ENCODE measurements around the gene HRK. TPM values are rescaled to one million over a fixed set of nuclear protein-coding genes. Genes with fewer than 3 reads are reported as not detected.

HRK gene
- total RNA-seq, 2 experiments from 2014 or later: not detected

DNA sequence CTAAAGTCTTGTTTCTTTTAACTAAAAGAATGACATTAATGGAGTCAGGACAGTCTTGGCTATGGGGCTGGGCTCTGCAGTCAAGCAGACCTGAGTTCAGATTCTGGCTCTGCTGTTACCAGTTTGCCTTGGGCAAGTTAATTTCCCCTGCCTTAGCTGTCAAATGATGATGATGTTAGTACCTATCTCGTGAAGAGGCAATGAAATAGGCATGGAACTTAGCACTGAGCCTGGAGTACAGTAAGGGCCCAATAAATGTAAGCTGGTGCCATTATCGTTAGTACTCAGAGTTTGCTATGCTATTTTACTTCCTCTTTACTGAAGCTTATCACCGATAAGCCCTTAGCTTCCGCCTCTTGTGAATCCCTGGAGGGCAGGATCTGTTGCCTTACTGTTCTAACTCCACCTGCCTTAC, 38.0 kb upstream of the HRK start:
- ATAC-seq (no peak), DNase-seq (no peak)
- no peak overlapping the region for H3K27ac Mint-ChIP-seq
- no peaks in the 10 kb centered on the region for H3K9me3 Mint-ChIP-seq (ENCODE audit: low read depth)
- H3K36me3 Mint-ChIP-seq (ENCODE audit: low read depth): peaks cover 24% of the 10 kb centered on the region
- ChIA-PET CTCF (interaction anchor here (0.6 kb wide), 1 partner anchor 62 kb away, joined by 3 read pairs; no protein-coding TSS in a partner anchor), POLR2A (no interaction called here)
- peaks cover 12% of the 10 kb centered on the region for H3K27me3 Mint-ChIP-seq
- intact Hi-C loops (cut with DNase I, micrococcal nuclease): no loop called here
- H3K4me1 Mint-ChIP-seq: peaks cover 62% of the 10 kb centered on the region
- no peak overlapping the region for H3K4me3 Mint-ChIP-seq

DNA sequence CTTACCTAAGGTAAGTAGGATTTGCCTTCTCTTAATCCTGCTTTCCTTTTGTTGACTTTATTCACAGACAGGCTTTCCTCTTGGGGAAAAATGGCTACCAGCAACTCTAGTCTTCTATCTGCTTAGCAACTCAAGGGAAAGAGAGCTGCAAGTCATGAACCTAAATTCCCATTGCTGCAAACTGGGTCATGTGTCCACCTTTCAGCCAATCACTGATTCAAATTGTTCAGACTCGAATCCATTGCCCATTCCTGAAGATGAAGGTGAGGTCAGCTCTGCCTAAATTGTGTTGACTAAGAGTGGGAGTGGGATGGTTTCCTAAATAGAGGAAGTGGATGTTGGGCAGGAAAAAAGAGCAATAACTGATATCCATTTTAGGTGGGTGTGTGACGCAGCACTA, 37.2 kb upstream of the HRK start:
- no peak overlapping the region for H3K4me3 Mint-ChIP-seq
- ChIA-PET CTCF (interaction anchor here (0.6 kb wide), 1 partner anchor 63 kb away, joined by 3 read pairs; no protein-coding TSS in a partner anchor), POLR2A (no interaction called here)
- H3K36me3 Mint-ChIP-seq (ENCODE audit: low read depth): peaks cover 28% of the 10 kb centered on the region
- peaks cover 57% of the 10 kb centered on the region for H3K4me1 Mint-ChIP-seq
- H3K27me3 Mint-ChIP-seq: peaks cover 12% of the 10 kb centered on the region
- H3K9me3 Mint-ChIP-seq (ENCODE audit: low read depth): no peaks in the 10 kb centered on the region
- intact Hi-C loops (cut with DNase I, micrococcal nuclease): no loop called here
- ATAC-seq (no peak), DNase-seq (no peak)
- H3K27ac Mint-ChIP-seq: no peak overlapping the region

GRCh38 chr12:116916714-116917114, 35.5 kb upstream of the HRK start:
- peak; percentile 90 for ATAC-seq
- no peak overlapping the region for H3K4me3 Mint-ChIP-seq
- peaks cover 29% of the 10 kb centered on the region for H3K36me3 Mint-ChIP-seq (ENCODE audit: low read depth)

GRCh38 chr12:116916122-116916521, 34.9 kb upstream of the HRK start:
- DNase-seq (no peak), ATAC-seq (no peak)
- CTCF ChIA-PET: interaction anchor here (0.6 to 1.0 kb wide), 4 partner anchors 13 to 657 kb away, joined by 3 to 4 read pairs (median 4); no protein-coding TSS in a partner anchor
- no peaks in the 10 kb centered on the region for H3K9me3 Mint-ChIP-seq (ENCODE audit: low read depth)
- H3K36me3 Mint-ChIP-seq (ENCODE audit: low read depth): peaks cover 31% of the 10 kb centered on the region
- no peak overlapping the region for H3K27ac Mint-ChIP-seq
- intact Hi-C loops (cut with DNase I, micrococcal nuclease): no loop called here
- peaks cover 51% of the 10 kb centered on the region for H3K4me1 Mint-ChIP-seq
- H3K4me3 Mint-ChIP-seq: no peak overlapping the region
- POLR2A ChIA-PET: no interaction called here
- peaks cover 11% of the 10 kb centered on the region for H3K27me3 Mint-ChIP-seq

More at GRCh38 chr12:116916714-116917114, 35.5 kb upstream of the HRK start:
- ChIA-PET CTCF (interaction anchor here (0.6 to 1.2 kb wide), 7 partner anchors 13 to 1219 kb away, joined by 3 to 5 read pairs (median 4); partner anchors contain the start of gene PEBP1), POLR2A (no interaction called here)
- peaks cover 12% of the 10 kb centered on the region for H3K27me3 Mint-ChIP-seq
- H3K4me1 Mint-ChIP-seq: peaks cover 51% of the 10 kb centered on the region
- intact Hi-C loops (cut with DNase I, micrococcal nuclease): no loop called here
- H3K9me3 Mint-ChIP-seq (ENCODE audit: low read depth): no peaks in the 10 kb centered on the region
- no peak overlapping the region for H3K27ac Mint-ChIP-seq
- DNase-seq: peak; percentile 66

DNA sequence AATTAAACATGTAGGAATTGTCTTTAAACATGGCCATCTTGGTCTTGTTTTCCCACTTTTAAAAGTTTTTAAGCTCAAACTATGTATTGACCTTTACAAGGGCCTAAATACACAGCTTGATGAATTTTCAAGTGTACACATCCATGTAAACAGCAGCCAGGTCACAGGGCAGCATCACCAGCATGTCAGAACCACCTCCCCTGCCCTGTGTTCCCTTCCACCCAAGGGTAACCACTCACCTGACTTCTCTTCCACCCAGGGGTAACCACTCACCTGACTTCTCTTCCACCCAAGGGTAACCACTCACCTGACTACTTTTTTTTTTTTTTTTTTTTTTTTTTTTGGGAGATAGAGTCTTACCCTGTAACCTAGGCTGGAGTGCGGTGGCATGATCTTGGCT, 34.1 kb upstream of the HRK start:
- Mint-ChIP-seq H3K36me3 (ENCODE audit: low read depth) (peaks cover 29% of the 10 kb centered on the region), H3K4me1 (peaks cover 47% of the 10 kb centered on the region), H3K4me3 (no peak overlapping the region), H3K9me3 (ENCODE audit: low read depth) (no peaks in the 10 kb centered on the region), H3K27ac (no peak overlapping the region), H3K27me3 (peaks cover 5% of the 10 kb centered on the region)
- ChIA-PET CTCF (interaction anchor here (0.6 kb wide), 1 partner anchor 196 kb away, joined by 3 read pairs; no protein-coding TSS in a partner anchor), POLR2A (no interaction called here)
- DNase-seq (no peak), ATAC-seq (no peak)
- intact Hi-C loops (cut with DNase I, micrococcal nuclease): no loop called here

DNA sequence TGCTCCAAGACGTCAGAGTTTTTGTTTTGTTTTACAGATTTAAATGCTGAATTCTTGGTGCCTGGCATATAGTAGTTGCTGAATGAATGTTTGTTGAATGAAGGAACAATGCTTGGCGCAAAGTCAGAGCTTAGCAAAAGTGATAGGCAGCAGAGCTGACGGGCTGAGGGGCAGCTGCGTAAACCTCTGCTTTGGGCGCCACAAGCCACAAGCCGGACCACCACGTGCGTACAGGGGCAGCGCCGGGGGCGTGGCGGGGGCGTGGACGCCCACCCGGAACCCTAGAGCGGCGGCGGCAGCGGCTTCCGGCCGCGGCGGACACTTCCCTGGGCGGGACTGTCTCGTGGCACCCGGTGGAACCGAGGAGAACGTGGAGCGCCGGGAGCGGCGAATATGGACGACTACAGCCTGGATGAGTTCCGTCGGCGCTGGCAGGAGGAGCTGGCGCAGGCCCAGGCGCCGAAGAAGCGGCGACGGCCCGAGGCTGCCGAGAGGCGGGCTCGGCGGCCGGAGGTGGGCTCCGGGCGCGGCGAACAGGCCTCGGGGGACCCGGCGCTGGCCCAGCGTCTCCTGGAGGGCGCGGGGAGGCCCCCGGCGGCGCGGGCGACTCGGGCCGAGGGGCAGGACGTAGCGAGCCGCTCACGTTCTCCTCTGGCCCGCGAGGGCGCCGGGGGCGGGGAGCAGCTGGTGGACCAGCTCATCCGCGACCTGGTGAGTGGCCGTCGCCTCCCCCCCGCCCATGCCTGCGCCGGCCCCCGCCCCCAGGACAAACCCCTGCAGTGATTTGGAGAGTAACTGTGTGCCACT, 29.6 kb upstream of the HRK start, which contains the start of gene FBXW8:
FBXW8 (plus strand) TSS at position 306 of the 807 bp plus-strand sequence; CDS start at position 394, 88 bp downstream.
- Mint-ChIP-seq H3K4me3 (peak within 1 kb of the TSS; percentile 79), H3K27ac (peak within 1 kb of the TSS; percentile 88), H3K27me3 (peaks cover 1% of the 10 kb centered on the region), H3K9me3 (ENCODE audit: low read depth) (no peaks in the 10 kb centered on the region), H3K36me3 (ENCODE audit: low read depth) (peaks cover 16% of the 10 kb centered on the region), H3K4me1 (peaks cover 26% of the 10 kb centered on the region)
- peak; percentile 69 for DNase-seq
- POLR2A ChIA-PET: no interaction called here
- intact Hi-C loops (cut with DNase I, micrococcal nuclease): loop anchor here (1.0 to 2.0 kb wide), 4 partner anchors 11 to 173 kb away; partner anchors contain the start of genes RNFT2 (in 1 of the 2) and SPRING1 (in 1 of the 2)
- peak; percentile 80 for ATAC-seq
- CTCF ChIA-PET: interaction anchor here (0.8 kb wide), 1 partner anchor 9 kb away, joined by 5 read pairs; no protein-coding TSS in a partner anchor

DNA sequence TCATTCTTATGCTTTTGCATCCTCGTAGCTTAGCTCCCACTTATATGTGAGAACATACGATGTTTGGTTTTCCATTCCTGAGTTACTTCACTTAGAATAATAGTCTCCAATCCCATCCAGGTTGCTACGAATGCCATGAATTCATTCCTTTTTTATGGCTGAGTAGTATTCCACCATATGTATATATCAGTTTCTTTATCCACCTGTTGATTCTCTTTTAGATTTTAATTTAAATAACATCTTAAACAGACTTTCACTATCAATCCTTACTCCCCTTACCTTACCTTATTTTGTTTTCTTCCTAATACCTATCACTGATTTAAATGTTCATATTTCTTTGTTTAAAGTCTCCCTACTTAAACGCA, 29.0 kb upstream of the HRK start:
- Mint-ChIP-seq H3K4me1 (peaks cover 22% of the 10 kb centered on the region), H3K9me3 (ENCODE audit: low read depth) (no peaks in the 10 kb centered on the region), H3K36me3 (ENCODE audit: low read depth) (peaks cover 12% of the 10 kb centered on the region), H3K4me3 (peak overlapping the region; percentile 79), H3K27ac (peak overlapping the region; percentile 88), H3K27me3 (peaks cover 1% of the 10 kb centered on the region)
- POLR2A ChIA-PET: no interaction called here
- intact Hi-C loops (cut with DNase I, micrococcal nuclease): loop anchor here (2.0 kb wide), 2 partner anchors 15 to 91 kb away; no protein-coding TSS in a partner anchor
- CTCF ChIA-PET: no interaction called here
- no peak for ATAC-seq
- no peak for DNase-seq

- peaks cover 4% of the 10 kb centered on the region for H3K4me1 Mint-ChIP-seq
- intact Hi-C loops (cut with DNase I, micrococcal nuclease): no loop called here
- CTCF ChIA-PET: no interaction called here
- H3K36me3 Mint-ChIP-seq (ENCODE audit: low read depth): no peaks in the 10 kb centered on the region
- DNase-seq (no peak), ATAC-seq (no peak)
- H3K4me3 Mint-ChIP-seq: no peak overlapping the region
- H3K27ac Mint-ChIP-seq: no peak overlapping the region
- H3K27me3 Mint-ChIP-seq: peaks cover 16% of the 10 kb centered on the region
- no peaks in the 10 kb centered on the region for H3K9me3 Mint-ChIP-seq (ENCODE audit: low read depth)
- POLR2A ChIA-PET: interaction anchor here (0.6 kb wide), 1 partner anchor 848 kb away, joined by 3 read pairs; no protein-coding TSS in a partner anchor
Measured at GRCh38 chr12:116906285-116906684, 25.0 kb upstream of the HRK start.

DNA sequence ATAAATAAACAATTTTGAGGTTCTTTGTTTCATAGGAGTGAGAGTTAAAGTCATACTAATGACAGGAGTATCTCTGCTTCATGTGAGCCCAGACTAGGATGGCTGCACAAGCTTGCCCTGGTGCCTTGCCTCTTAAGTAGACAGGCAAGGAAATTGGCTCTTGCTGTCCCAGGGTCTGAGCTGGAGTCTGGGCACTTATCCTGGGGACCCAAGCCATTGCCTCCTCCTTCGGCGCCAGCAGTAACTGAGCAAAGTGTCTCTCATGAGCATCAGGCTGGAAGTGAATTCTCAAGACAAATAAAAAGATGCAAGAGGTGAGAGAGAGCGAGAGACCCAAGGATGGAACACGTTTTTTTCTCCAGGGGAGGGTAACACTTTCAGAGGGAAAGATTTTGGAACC, 22.6 kb upstream of the HRK start:
- POLR2A ChIA-PET: no interaction called here
- CTCF ChIA-PET: no interaction called here
- H3K27me3 Mint-ChIP-seq: peaks cover 18% of the 10 kb centered on the region
- ATAC-seq (no peak), DNase-seq (no peak)
- no peaks in the 10 kb centered on the region for H3K9me3 Mint-ChIP-seq (ENCODE audit: low read depth)
- H3K4me3 Mint-ChIP-seq: no peak overlapping the region
- H3K27ac Mint-ChIP-seq: no peak overlapping the region
- intact Hi-C loops (cut with DNase I, micrococcal nuclease): no loop called here
- H3K36me3 Mint-ChIP-seq (ENCODE audit: low read depth): no peaks in the 10 kb centered on the region
- H3K4me1 Mint-ChIP-seq: no peaks in the 10 kb centered on the region

DNA sequence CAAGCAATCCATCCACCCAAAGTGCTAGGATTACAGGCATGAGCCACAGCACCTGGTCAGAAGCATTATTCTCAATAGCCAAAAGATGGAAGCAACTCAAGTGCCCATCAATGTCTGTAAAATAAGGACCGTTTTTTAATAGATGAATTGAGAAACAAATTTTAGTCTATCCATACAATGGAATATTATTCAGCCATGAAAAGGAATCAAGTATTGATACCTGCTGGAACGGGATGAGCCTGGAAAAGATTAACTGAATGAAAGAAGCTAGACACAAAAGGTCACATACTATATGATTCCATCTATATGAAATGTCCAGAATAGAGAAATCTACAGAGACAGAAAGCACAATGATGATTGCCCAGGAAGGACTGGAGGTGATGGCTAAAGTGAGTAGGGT, 20.4 kb upstream of the HRK start:
- ATAC-seq: no peak
- H3K4me1 Mint-ChIP-seq: no peaks in the 10 kb centered on the region
- intact Hi-C loops (cut with DNase I, micrococcal nuclease): no loop called here
- no peak overlapping the region for H3K27ac Mint-ChIP-seq
- H3K36me3 Mint-ChIP-seq (ENCODE audit: low read depth): no peaks in the 10 kb centered on the region
- peaks cover 21% of the 10 kb centered on the region for H3K27me3 Mint-ChIP-seq
- POLR2A ChIA-PET: no interaction called here
- CTCF ChIA-PET: interaction anchor here (0.6 to 1.1 kb wide), 3 partner anchors 9 to 266 kb away, joined by 3 to 5 read pairs (median 3); partner anchors contain the start of gene FBXW8
- DNase-seq: no peak
- H3K4me3 Mint-ChIP-seq: no peak overlapping the region
- no peaks in the 10 kb centered on the region for H3K9me3 Mint-ChIP-seq (ENCODE audit: low read depth)

- ChIA-PET POLR2A (no interaction called here), CTCF (interaction anchor here (1.3 kb wide), 1 partner anchor 16 kb away, joined by 3 read pairs; no protein-coding TSS in a partner anchor)
- DNase-seq: no peak
- Mint-ChIP-seq H3K9me3 (ENCODE audit: low read depth) (no peaks in the 10 kb centered on the region), H3K27me3 (peaks cover 16% of the 10 kb centered on the region), H3K36me3 (ENCODE audit: low read depth) (no peaks in the 10 kb centered on the region), H3K4me1 (no peaks in the 10 kb centered on the region), H3K27ac (no peak overlapping the region), H3K4me3 (no peak overlapping the region)
- intact Hi-C loops (cut with DNase I, micrococcal nuclease): no loop called here
- ATAC-seq: no peak
Measured at GRCh38 chr12:116898669-116899068, 17.4 kb upstream of the HRK start.

DNA sequence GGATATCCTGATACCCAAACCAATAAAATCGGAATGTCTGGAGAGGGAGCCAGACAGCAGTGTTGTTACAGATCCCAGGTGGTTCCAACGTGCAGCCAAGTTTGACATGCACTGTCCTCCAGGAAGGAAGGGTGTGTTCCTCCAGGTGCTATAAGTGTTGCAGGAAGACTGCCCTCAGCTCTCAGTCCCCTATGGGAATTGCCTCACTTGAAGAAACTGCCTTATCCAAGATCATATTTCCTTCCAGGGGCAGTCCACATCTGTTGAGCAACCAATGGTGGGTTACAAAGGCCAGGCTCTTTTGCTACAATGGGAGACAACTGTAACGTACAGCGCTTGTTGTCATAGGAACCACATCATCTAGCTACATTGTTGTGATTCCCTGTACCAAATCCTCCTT, 16.2 kb upstream of the HRK start:
- no peak overlapping the region for H3K27ac Mint-ChIP-seq
- DNase-seq (no peak), ATAC-seq (no peak)
- no peaks in the 10 kb centered on the region for H3K9me3 Mint-ChIP-seq (ENCODE audit: low read depth)
- no peaks in the 10 kb centered on the region for H3K4me1 Mint-ChIP-seq
- H3K4me3 Mint-ChIP-seq: no peak overlapping the region
- no peaks in the 10 kb centered on the region for H3K36me3 Mint-ChIP-seq (ENCODE audit: low read depth)
- intact Hi-C loops (cut with DNase I, micrococcal nuclease): no loop called here
- CTCF ChIA-PET: no interaction called here
- POLR2A ChIA-PET: no interaction called here
- H3K27me3 Mint-ChIP-seq: peaks cover 15% of the 10 kb centered on the region

All from activated CD4-positive, alpha-beta T cell treated with anti-CD3 and anti-CD28 coated beads for 36 hours (primary cell).